ENCODE measurements around the gene PLA2G4A.

GRCh38 chr1:186903374-186904136 lies 74.8 kb downstream of the PLA2G4A start:
- TF ChIP-seq CTCF (IDR thresholded peaks at IDR 0.05) (no peak), EZH2 (IDR thresholded peaks at IDR 0.05; ENCODE audit: borderline replicate concordance, insufficient read depth, low read depth, low read length, poor library complexity, severe bottlenecking) (no peak)

Data from B cell (primary cell).